ENCODE results near the gene GRHPR. TPM values are rescaled to one million over a fixed set of nuclear protein-coding genes. Genes with fewer than 3 reads are reported as not detected.
"Not testable (repeated sequence)": the region's sequence is repeated elsewhere in the genome, so short reads cannot be mapped to it uniquely, and the experiment has no call there.

Gene GRHPR
- polyA plus RNA-seq, 1 donor: 115 TPM

GRCh38 chr9:37420271-37421215, 2.0 kb upstream of the GRHPR start:
- Histone ChIP-seq H3K9me3 (ENCODE audit: control insufficient read depth, low read depth, low read length) (no peaks in the 10 kb centered on the region), H3K27ac (ENCODE audit: low read length) (no peak overlapping the region), H3K4me1 (ENCODE audit: control insufficient read depth, insufficient read depth, low read length) (peaks cover 23% of the 10 kb centered on the region), H3K4me3 (ENCODE audit: low read length) (no peak overlapping the region), H3K27me3 (ENCODE audit: control insufficient read depth, insufficient read depth, low read length) (no peaks in the 10 kb centered on the region), H3K36me3 (ENCODE audit: control insufficient read depth, insufficient read depth, low read length) (peaks cover 4% of the 10 kb centered on the region)
- WGBS (ENCODE audit: insufficient coverage, low lambda C conversion rate): 50% methylated on average over 2 of the region's 12 CpGs
- no peak for DNase-seq

- no CpG with 5 or more reads among the region's 8 CpGs for WGBS (ENCODE audit: insufficient coverage, low lambda C conversion rate)
- Histone ChIP-seq H3K4me3 (ENCODE audit: low read length) (peak overlapping the region; percentile 92), H3K27me3 (ENCODE audit: control insufficient read depth, insufficient read depth, low read length) (no peaks in the 10 kb centered on the region), H3K36me3 (ENCODE audit: control insufficient read depth, insufficient read depth, low read length) (peaks cover 15% of the 10 kb centered on the region), H3K4me1 (ENCODE audit: control insufficient read depth, insufficient read depth, low read length) (peaks cover 23% of the 10 kb centered on the region), H3K9me3 (ENCODE audit: control insufficient read depth, low read depth, low read length) (no peaks in the 10 kb centered on the region), H3K27ac (ENCODE audit: low read length) (peak overlapping the region; percentile 85)
- DNase-seq: peak in 1 of 2 donors; percentile 26
Measured at GRCh38 chr9:37421914-37422288, 595 bp upstream of the GRHPR start.

GRCh38 chr9:37423508-37423907, 1.0 kb downstream of the GRHPR start:
- Histone ChIP-seq H3K4me3 (ENCODE audit: low read length) (peak overlapping the region; percentile 92), H3K27ac (ENCODE audit: low read length) (no peak overlapping the region)
- no CpG with 5 or more reads among the region's 2 CpGs for WGBS (ENCODE audit: insufficient coverage, low lambda C conversion rate)

GRCh38 chr9:37424204-37424685, 1.7 kb downstream of the GRHPR start:
- no peak overlapping the region for H3K4me3 ChIP-seq (ENCODE audit: low read length)
- H3K9me3 ChIP-seq (ENCODE audit: control insufficient read depth, low read depth, low read length): no peaks in the 10 kb centered on the region
- peaks cover 23% of the 10 kb centered on the region for H3K4me1 ChIP-seq (ENCODE audit: control insufficient read depth, insufficient read depth, low read length)
- WGBS (ENCODE audit: insufficient coverage, low lambda C conversion rate): no CpG with 5 or more reads among the region's 8 CpGs
- peaks cover 38% of the 10 kb centered on the region for H3K36me3 ChIP-seq (ENCODE audit: control insufficient read depth, insufficient read depth, low read length)
- DNase-seq: no peak
- no peak overlapping the region for H3K27ac ChIP-seq (ENCODE audit: low read length)
- H3K27me3 ChIP-seq (ENCODE audit: control insufficient read depth, insufficient read depth, low read length): no peaks in the 10 kb centered on the region

More at GRCh38 chr9:37423508-37423907, 1.0 kb downstream of the GRHPR start:
- DNase-seq: no peak
- no peaks in the 10 kb centered on the region for H3K27me3 ChIP-seq (ENCODE audit: control insufficient read depth, insufficient read depth, low read length)
- peaks cover 23% of the 10 kb centered on the region for H3K4me1 ChIP-seq (ENCODE audit: control insufficient read depth, insufficient read depth, low read length)
- H3K36me3 ChIP-seq (ENCODE audit: control insufficient read depth, insufficient read depth, low read length): peaks cover 31% of the 10 kb centered on the region
- H3K9me3 ChIP-seq (ENCODE audit: control insufficient read depth, low read depth, low read length): no peaks in the 10 kb centered on the region

- no CpG with 5 or more reads among the region's 18 CpGs for WGBS (ENCODE audit: insufficient coverage, low lambda C conversion rate)
- no peak overlapping the region for H3K4me3 ChIP-seq (ENCODE audit: low read length)
- H3K27ac ChIP-seq (ENCODE audit: low read length): no peak overlapping the region
- H3K27me3 ChIP-seq (ENCODE audit: control insufficient read depth, insufficient read depth, low read length): no peaks in the 10 kb centered on the region
- peaks cover 23% of the 10 kb centered on the region for H3K4me1 ChIP-seq (ENCODE audit: control insufficient read depth, insufficient read depth, low read length)
- no peak for DNase-seq
- H3K9me3 ChIP-seq (ENCODE audit: control insufficient read depth, low read depth, low read length): no peaks in the 10 kb centered on the region
- H3K36me3 ChIP-seq (ENCODE audit: control insufficient read depth, insufficient read depth, low read length): peaks cover 43% of the 10 kb centered on the region
Measured at GRCh38 chr9:37424686-37425297, 2.3 kb downstream of the GRHPR start.

- DNase-seq: no peak
- no CpG with 5 or more reads among the region's 11 CpGs for WGBS (ENCODE audit: insufficient coverage, low lambda C conversion rate)
- Histone ChIP-seq H3K9me3 (ENCODE audit: control insufficient read depth, low read depth, low read length) (no peaks in the 10 kb centered on the region), H3K4me1 (ENCODE audit: control insufficient read depth, insufficient read depth, low read length) (peaks cover 24% of the 10 kb centered on the region), H3K27ac (ENCODE audit: low read length) (no peak overlapping the region), H3K27me3 (ENCODE audit: control insufficient read depth, insufficient read depth, low read length) (no peaks in the 10 kb centered on the region), H3K36me3 (ENCODE audit: control insufficient read depth, insufficient read depth, low read length) (peaks cover 48% of the 10 kb centered on the region), H3K4me3 (ENCODE audit: low read length) (no peak overlapping the region)
Measured at GRCh38 chr9:37425298-37425752, 2.8 kb downstream of the GRHPR start.

GRCh38 chr9:37426431-37426830, 3.9 kb downstream of the GRHPR start:
- not testable (repeated sequence) for H3K4me3 ChIP-seq (ENCODE audit: low read length); H3K27ac ChIP-seq (ENCODE audit: low read length); DNase-seq; H3K27me3 ChIP-seq (ENCODE audit: control insufficient read depth, insufficient read depth, low read length); H3K9me3 ChIP-seq (ENCODE audit: control insufficient read depth, low read depth, low read length)
- WGBS (ENCODE audit: insufficient coverage, low lambda C conversion rate): no CpG with 5 or more reads among the region's 15 CpGs
- Histone ChIP-seq H3K36me3 (ENCODE audit: control insufficient read depth, insufficient read depth, low read length) (peaks cover 53% of the 10 kb centered on the region), H3K4me1 (ENCODE audit: control insufficient read depth, insufficient read depth, low read length) (peaks cover 33% of the 10 kb centered on the region)

GRCh38 chr9:37426846-37427245, 4.3 kb downstream of the GRHPR start:
- no peaks in the 10 kb centered on the region for H3K27me3 ChIP-seq (ENCODE audit: control insufficient read depth, insufficient read depth, low read length)
- H3K4me1 ChIP-seq (ENCODE audit: control insufficient read depth, insufficient read depth, low read length): peaks cover 30% of the 10 kb centered on the region
- H3K36me3 ChIP-seq (ENCODE audit: control insufficient read depth, insufficient read depth, low read length): peaks cover 57% of the 10 kb centered on the region
- H3K27ac ChIP-seq (ENCODE audit: low read length): no peak overlapping the region
- no peak for DNase-seq
- 100% methylated on average over 2 of the region's 6 CpGs for WGBS (ENCODE audit: insufficient coverage, low lambda C conversion rate)
- no peaks in the 10 kb centered on the region for H3K9me3 ChIP-seq (ENCODE audit: control insufficient read depth, low read depth, low read length)
- H3K4me3 ChIP-seq (ENCODE audit: low read length): no peak overlapping the region

- Histone ChIP-seq H3K4me3 (ENCODE audit: low read length) (no peak overlapping the region), H3K27ac (ENCODE audit: low read length) (no peak overlapping the region), H3K9me3 (ENCODE audit: control insufficient read depth, low read depth, low read length) (no peaks in the 10 kb centered on the region), H3K36me3 (ENCODE audit: control insufficient read depth, insufficient read depth, low read length) (peaks cover 67% of the 10 kb centered on the region), H3K27me3 (ENCODE audit: control insufficient read depth, insufficient read depth, low read length) (no peaks in the 10 kb centered on the region), H3K4me1 (ENCODE audit: control insufficient read depth, insufficient read depth, low read length) (peaks cover 26% of the 10 kb centered on the region)
- no CpG with 5 or more reads among the region's 14 CpGs for WGBS (ENCODE audit: insufficient coverage, low lambda C conversion rate)
- DNase-seq: no peak
Measured at GRCh38 chr9:37428345-37428744, 5.8 kb downstream of the GRHPR start.

- H3K9me3 ChIP-seq (ENCODE audit: control insufficient read depth, low read depth, low read length): no peaks in the 10 kb centered on the region
- no peak for DNase-seq
- H3K27ac ChIP-seq (ENCODE audit: low read length): no peak overlapping the region
- no peak overlapping the region for H3K4me3 ChIP-seq (ENCODE audit: low read length)
- peaks cover 13% of the 10 kb centered on the region for H3K4me1 ChIP-seq (ENCODE audit: control insufficient read depth, insufficient read depth, low read length)
- WGBS (ENCODE audit: insufficient coverage, low lambda C conversion rate): no CpG with 5 or more reads among the region's 17 CpGs
- H3K36me3 ChIP-seq (ENCODE audit: control insufficient read depth, insufficient read depth, low read length): peaks cover 80% of the 10 kb centered on the region
- no peaks in the 10 kb centered on the region for H3K27me3 ChIP-seq (ENCODE audit: control insufficient read depth, insufficient read depth, low read length)
Measured at GRCh38 chr9:37429441-37430285, 7.2 kb downstream of the GRHPR start.
